CD4-positive, alpha-beta T cell treated with Interferon gamma for 1 hour (primary cell): ENCODE results near the gene ATXN1.
A peak's percentile ranks its signal among the peaks of the same experiment; 100 is the strongest.
"Not testable (repeated sequence)": the region's sequence is repeated elsewhere in the genome, so short reads cannot be mapped to it uniquely, and the experiment has no call there.

Source experiments
- DNase-seq: peaks from one replicate; pipeline ENCODE4 v3.0.0-alpha.2; 2020

Gene ATXN1

DNA sequence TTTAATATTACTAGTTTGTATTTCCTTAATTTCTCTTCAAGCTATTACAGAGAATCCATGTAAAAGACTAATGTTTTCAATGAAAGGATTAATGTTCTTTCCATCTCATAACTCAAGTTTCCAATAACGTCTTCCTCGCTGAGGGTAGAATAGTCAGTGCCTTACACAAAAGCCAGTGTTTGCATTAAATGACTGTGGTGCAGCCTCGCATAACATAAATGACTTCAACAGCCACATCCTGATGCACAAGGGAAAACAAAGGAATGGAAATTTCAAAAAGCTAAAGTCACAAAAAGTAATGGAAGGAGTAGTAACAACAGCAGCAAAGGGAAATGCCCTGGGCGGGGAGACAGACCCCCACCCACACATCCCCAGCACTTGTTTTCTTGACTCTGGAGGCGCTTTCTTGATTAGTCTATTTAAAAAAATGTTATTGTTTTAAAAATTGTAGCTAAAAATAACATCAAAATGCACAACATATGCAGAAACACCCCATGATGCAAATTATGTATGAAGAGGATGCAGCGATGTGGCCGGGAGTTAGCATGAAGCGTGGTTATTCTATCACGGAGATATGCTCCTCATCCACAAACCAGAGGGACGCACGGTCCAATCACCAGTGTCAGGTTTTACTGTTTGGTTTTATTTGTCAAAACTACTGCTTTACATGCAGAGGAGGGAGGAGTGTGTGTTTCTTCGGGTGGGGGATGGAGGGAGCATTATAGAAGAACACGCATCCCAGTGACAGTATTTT is 294.3 kb downstream of the ATXN1 start:
- no peak for DNase-seq

- no peak for DNase-seq
These were observed 297.2 kb downstream of the ATXN1 start for GRCh38 chr6:16464045-16464444.

- not testable (repeated sequence) for DNase-seq
These were observed 298.0 kb downstream of the ATXN1 start for GRCh38 chr6:16463246-16463645.

DNA sequence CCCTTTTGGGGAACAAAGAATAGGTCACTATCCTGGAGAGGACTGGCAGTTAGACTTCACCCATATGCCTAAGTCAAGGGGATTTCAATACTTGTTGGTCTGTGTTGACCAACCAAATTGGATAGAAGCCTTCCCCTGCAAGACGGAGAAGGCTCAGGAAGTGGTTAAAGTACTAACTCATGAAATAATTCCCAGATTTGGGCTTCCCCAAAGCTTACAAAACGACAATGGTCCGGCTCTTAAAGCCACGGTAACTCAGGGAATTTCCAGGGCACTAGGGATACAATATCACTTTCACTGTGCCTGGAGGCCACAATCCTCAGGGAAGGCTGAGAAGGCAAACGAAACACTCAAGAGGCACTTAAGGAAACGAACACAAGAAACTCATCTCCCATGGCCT is 299.8 kb downstream of the ATXN1 start:
- no peak for DNase-seq

- not testable (repeated sequence) for DNase-seq
These were observed 301.8 kb downstream of the ATXN1 start for GRCh38 chr6:16459472-16459871.

DNA sequence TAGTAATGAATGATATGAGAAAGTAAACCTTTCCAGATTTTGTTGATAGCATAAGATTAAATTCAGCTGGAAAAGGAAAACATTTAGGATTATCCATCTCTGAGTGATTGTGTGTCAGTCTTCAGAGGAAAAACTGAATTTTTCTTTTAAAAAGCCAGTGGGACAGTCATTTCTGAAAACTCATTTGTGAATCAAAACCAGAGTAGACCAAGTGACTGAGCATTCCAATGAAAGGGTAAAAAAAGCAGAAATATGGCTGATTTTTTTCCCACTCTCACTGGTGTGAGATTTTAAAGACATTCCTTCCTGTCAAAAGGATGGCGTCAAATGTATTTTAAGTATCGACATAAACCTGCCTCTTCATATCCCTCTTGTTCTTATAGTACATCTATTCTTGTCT is 308.9 kb downstream of the ATXN1 start:
- no peak for DNase-seq

DNA sequence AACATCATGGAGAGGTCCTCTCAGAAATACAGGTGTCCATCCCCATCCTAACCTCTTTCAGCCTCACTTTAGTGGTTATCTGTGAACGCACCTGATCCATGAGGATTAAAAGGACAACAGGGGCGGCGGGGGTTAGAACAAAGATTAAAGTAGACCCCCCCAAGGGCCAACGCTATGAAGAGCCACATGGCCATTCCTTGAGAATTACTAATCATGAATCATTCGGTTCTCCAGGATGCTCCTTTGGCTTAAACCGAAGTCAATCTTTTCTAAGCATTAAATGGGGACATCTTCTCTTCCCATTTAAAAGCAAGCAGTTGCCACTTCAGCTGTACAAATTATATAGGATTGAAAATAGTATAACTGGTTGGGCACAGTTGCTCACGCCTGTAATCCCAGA is 310.4 kb downstream of the ATXN1 start:
- DNase-seq, result no peak

GRCh38 chr6:16450285-16450684 is 311.0 kb downstream of the ATXN1 start:
- DNase-seq, result no peak

DNA sequence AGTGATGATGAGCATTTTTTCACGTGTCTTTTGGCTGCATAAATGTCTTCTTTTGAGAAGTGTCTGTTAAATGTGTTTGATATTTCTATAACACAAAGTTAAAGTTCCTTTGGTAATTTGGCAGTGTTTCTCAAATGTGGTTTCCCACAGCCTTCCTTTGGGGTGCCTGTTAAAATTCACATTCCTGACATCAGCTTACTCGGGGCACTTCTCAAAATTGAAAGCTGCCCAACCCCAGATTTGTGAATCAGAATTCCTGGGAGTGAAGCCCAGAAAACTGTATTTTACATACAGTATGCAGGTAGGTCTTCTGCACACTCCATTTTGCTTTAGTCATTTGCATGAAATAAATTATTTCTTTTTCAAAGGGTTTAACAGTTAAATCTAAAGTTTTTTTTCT is 315.0 kb downstream of the ATXN1 start:
- DNase-seq, result no peak

DNA sequence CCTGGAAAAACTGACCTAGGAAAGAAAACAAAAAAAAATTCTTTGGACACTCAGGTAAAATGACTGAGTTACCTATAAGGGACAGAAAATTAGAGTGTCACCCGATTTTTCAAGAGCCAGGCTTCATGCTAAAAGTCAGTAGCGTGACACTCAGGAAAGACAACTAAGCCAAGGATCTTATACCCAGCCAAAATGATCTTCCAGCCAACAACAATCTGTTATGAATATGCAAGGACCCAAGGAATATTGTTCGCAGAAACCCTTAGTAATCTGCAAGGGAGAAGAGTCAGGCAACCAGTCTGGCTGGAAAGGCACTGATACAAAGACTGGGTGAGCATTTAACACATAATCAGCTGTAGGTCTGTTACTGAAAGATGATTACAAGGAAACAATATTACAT is 319.2 kb downstream of the ATXN1 start:
- no peak for DNase-seq

DNA sequence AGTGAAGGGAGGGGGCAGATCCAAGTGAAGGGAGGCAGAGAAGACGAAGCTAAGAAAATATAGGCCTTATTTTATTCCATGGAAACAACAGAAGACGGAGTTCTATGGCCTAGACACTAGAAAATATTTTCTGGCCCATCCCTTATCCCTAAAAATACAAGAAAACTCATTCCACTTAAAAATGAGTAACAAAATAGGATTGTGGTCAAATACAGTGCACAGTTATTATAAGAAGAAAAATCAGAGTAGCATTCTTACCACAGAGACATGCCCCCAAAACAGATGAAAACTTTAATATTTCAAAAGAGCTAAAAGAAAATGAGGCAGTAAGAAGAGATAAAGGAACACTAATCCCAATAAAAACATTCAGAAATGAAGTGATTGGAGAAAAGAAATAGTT is 320.0 kb downstream of the ATXN1 start:
- DNase-seq, result no peak

DNA sequence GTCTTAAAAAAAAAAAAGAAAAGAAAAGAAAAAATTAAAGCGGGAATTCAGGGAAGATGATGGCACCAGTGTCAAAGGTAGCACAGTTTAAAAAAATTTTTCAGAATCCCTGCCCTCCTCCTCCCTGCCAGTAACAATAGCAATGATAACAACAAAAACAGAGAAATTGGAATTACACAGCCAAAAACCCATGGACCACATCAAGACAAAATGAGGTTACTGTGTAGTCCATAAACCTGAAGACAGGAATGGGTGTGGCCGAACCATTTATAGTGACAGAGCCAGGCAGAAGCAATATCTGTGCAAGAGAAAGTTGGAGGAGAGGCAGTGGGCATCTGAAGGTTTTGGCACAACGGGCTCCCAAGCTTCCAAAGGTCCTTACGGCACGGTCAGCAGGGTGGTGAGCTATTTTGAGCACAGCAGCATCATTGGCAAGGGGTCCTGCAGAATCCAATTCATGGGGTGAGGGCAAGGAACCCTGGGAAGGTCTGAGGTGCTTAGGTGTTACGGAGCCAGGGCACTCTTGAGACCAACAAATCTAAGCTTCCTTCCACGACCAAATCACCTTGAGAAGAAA is 320.5 kb downstream of the ATXN1 start:
- DNase-seq, result no peak

DNA sequence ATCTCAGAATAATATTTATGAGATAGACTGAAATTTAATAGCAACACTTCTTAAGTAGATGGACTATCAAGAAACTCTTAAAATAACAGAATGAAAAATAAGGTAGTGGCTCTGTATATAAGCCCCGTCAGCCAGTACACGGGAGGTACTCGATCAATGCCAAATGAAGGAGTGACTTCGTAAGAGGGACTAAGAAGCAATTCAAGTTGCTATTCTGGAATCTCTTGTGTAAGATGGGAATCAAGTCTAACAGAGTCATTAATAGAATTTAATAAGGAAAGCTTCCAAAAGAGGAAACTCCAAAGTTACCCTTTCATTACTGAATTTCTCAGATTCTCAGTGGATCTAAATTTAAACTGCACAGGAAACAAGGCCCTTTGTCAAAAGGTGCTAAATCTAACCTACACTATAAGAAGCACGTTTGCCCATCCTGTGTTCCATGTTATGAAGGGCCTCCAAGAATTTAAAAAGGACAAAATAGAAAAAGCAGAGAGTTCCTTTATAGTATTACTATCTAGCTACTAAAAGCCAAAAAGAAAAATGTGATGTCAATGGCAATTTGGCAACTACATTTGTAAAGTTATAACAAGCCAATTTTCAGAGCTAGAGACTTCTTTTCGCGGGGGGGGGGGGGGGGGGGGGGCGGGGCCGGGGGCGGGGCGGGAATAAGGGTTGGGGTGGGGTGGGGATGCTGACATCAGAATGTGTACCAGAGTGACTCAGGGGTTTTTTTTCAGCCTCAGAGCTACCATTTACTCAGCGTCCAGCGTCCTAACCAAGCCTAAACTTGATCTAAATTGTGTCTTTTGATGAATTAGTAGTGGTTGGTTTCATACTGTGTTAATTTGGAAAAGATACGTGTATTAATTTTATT is 322.3 kb downstream of the ATXN1 start:
- DNase-seq, result no peak

- peak; percentile 19 for DNase-seq
These were observed 323.3 kb downstream of the ATXN1 start for GRCh38 chr6:16437984-16438383.

DNA sequence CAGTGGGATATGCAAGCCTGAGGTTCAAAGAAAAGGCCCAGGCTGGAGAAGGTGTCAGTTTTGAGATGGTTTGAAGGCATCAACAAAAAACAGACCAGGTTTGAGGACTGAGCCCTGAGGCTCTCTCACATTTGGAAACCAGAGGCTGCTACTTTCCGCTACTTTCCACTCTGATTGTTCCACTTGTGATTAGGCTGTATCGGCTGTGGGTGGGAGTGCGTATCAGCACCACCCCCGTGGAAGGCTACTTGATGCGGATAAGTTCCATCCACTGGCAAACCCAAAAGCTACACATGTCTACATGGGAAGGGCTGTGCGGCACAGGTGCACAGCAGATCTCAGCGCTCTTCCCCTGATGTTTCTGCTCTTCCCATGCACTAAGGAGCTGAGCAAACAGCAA is 324.2 kb downstream of the ATXN1 start:
- no peak for DNase-seq

DNA sequence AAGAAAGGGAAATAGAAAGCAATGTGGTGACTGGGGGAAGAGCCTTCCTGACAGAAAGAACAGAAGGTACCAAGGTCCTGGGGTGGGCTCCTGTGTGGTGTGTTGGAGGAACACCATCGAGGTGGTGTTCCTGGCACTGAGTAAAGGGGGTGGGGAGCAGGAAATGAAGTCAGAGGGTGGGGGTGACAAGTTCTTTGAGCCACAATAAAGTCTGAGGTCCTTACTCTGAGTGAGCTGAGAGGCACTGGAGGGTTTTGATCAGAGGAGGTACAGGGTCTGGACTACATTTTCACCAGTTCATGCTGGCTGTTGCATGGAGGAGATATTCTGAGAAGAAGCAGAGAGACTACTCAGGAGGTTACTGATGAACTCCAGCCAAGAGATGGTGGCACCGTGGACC is 324.7 kb downstream of the ATXN1 start:
- peak; percentile 33 for DNase-seq

GRCh38 chr6:16434885-16435284 is 326.4 kb downstream of the ATXN1 start:
- no peak for DNase-seq

DNA sequence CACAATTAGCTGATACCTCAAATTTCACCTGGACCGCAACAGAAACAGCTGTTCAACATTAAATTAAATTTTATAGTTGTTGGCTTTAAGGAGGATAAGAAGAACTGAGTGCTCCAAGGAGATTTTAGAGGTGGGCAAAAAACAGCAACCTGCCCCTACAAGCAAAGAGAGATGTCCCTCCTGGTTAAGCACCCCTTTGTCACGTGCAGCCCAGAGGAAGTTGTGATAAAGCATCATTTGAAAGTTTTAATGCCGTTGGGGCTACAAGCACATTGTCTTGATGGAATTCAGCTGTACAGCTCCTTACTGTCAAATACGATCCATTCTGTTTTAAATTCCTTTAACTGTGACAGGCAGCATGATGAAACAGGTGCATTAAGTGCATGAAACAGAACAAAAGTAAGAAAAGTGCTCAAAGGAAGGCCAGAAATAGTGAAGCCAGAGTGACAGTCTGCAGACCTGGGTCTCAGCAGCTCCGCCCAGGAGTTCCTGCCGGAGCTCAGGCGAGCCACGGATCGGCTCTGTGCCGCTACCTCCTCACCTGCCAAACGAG is 327.8 kb downstream of the ATXN1 start:
- no peak for DNase-seq

- no peak for DNase-seq
These were observed 328.9 kb downstream of the ATXN1 start for GRCh38 chr6:16432075-16433032.

- DNase-seq, result no peak
These were observed 330.2 kb downstream of the ATXN1 start for GRCh38 chr6:16431106-16431505.

GRCh38 chr6:16430391-16431089 is 330.7 kb downstream of the ATXN1 start:
- DNase-seq, result no peak

- DNase-seq, result no peak
These were observed 331.6 kb downstream of the ATXN1 start for GRCh38 chr6:16429669-16430068.
